Caco-2 (cell line): ENCODE results near the gene DOCK2. TPM values are rescaled to one million over a fixed set of nuclear protein-coding genes. Genes with fewer than 3 reads are reported as not detected.

Source experiments
- BruUV-seq: library from RNA; stranded (reverse); fragments of 400-500 nt; replicated peaks from 2 replicates; lab custom pipeline; 2021; lab: Mats Ljungman, UMichigan
- CTCF ChIA-PET: fragments of 300-600 bp; sonication (Branson Sonifier 250); formaldehyde crosslinking; loops from one replicate; lab custom pipeline; 2022; ENCODE audit warnings: antibody characterized with exemption; lab: Charles Lee
- POLR2A ChIA-PET: fragments of 300-600 bp; sonication (Branson Sonifier 250); formaldehyde crosslinking; loops from one replicate; lab custom pipeline; 2022; ENCODE audit warnings: antibody characterized with exemption; lab: Charles Lee
- DNase-seq, 2 experiments: peaks; one replicate each; pipeline versions ENCODE4 v3.0.0 to v3.0.0-alpha.2; 2020 to 2022
- H3K27me3 ChIP-seq: replicated peaks from 2 replicates; pipeline ENCODE4 v1.6.0; 2011; ENCODE audit warnings: low read length; ENCODE audit not compliant: control insufficient read depth, insufficient read depth
- H3K36me3 ChIP-seq: 2 replicates; pipeline ENCODE4 v1.5.1; 2011; ENCODE audit warnings: low read length; ENCODE audit not compliant: control insufficient read depth, insufficient read depth
- H3K4me1 ChIP-seq: fragments of 250-450 bp; sonication (Bioruptor Pico); 2 replicates; pipeline ENCODE4 v1.5.1; 2020; ENCODE audit warnings: mild to moderate bottlenecking
- H3K4me3 ChIP-seq: 2 replicates; pipeline ENCODE4 v1.5.1; 2011; ENCODE audit warnings: low read depth, mild to moderate bottlenecking, control low read depth, low read length
- H3K9me3 ChIP-seq: fragments of 250-450 bp; sonication (Bioruptor Pico); 2 replicates; pipeline ENCODE4 v1.5.1; 2020; ENCODE audit warnings: mild to moderate bottlenecking, moderate library complexity
- H3K27ac Mint-ChIP-seq: one replicate; pipeline ENCODE4 v1.8.0; 2022; ENCODE audit warnings: mixed read lengths; ENCODE audit not compliant: unreplicated experiment
- H3K27me3 Mint-ChIP-seq: one replicate; pipeline ENCODE4 v1.8.0; 2022; ENCODE audit warnings: mixed read lengths; ENCODE audit not compliant: insufficient read depth, unreplicated experiment
- H3K36me3 Mint-ChIP-seq: one replicate; pipeline ENCODE4 v1.8.0; 2022; ENCODE audit warnings: mild to moderate bottlenecking, mixed read lengths; ENCODE audit not compliant: insufficient read depth, unreplicated experiment
- H3K4me1 Mint-ChIP-seq: one replicate; pipeline ENCODE4 v1.8.0; 2022; ENCODE audit warnings: low read depth, mixed read lengths; ENCODE audit not compliant: unreplicated experiment
- H3K4me3 Mint-ChIP-seq: one replicate; pipeline ENCODE4 v1.8.0; 2022; ENCODE audit warnings: mild to moderate bottlenecking, moderate library complexity, mixed read lengths; ENCODE audit not compliant: unreplicated experiment
- H3K9me3 Mint-ChIP-seq: one replicate; pipeline ENCODE4 v1.8.0; 2022; ENCODE audit warnings: mixed read lengths; ENCODE audit not compliant: unreplicated experiment
- intact Hi-C: fragments of 100-400 bp; cut with micrococcal nuclease; formaldehyde crosslinking; loops from one replicate; pipeline ENCODE4 v1.10.0; 2022; ENCODE audit not compliant: unreplicated experiment
- total RNA-seq: library from RNA; stranded (reverse); gene quantifications from 2 replicates; pipeline ENCODE4 v1.2.3, GENCODE V29; 2022
- TF ChIP-seq, protein P1 (sequence below), 2 experiments: fragments of 200-600 bp in 1 of 2; IDR thresholded peaks; 1 replicate in 1 of 2; 2 replicates in 1 of 2; pipeline versions ENCODE4 v1.5.1 to v1.8.0; 2011 to 2022; ENCODE audit warnings: antibody characterized with exemption in 1 of 2, control low read depth in 1 of 2, inconsistent platforms in 1 of 2, low read depth in 1 of 2, low read length in 1 of 2, mild to moderate bottlenecking in 1 of 2, moderate library complexity in 1 of 2; ENCODE audit not compliant: insufficient read depth in 1 of 2, severe bottlenecking in 1 of 2, unreplicated experiment in 1 of 2

Gene DOCK2
- total RNA-seq, 1 experiment from 2014 or later, result 0.09 TPM

DNA sequence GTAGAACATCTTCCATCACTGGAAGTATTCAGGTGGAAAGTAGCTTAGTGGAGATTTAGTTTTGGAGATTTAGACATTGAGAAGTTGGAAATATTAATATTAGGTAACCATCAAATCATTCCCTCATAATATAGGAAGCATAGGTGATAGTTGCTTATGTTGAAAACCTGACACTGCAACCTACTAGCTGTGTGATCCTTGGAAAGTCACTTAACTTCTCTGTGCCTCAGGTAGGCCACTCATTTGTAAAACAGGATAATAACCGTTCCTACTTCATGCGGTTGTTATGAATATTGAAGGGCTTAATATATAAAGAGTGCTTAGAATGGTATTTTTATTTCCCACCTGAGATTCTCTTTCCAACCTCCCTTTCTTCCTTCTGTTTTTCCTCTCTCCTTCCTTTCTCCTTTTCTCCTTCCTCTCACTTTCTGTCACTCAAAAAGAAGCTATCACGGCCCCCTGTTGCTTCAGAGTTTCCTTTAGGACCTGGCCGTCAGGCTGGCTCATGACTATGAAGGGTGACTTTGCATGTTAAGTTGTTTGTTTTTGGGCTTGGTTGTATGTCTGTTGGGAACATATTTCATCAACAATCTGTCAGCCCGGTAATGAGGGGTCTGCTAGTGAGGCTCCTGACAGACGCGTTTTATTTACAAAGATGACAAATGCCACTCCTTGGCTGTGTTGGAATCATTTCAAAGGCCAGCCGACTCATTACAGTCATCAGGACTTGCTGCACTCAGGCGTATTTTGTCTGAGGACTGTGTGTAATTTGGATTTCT, 31.0 kb downstream of the DOCK2 start:
- BruUV-seq, result no TSS peak
- H3K9me3 ChIP-seq, result peaks cover 8% of the 10 kb centered on the region; the same call in 1 of the 2 replicates

GRCh38 chr5:169668732-169669131, 31.7 kb downstream of the DOCK2 start:
- H3K9me3 Mint-ChIP-seq, result peaks cover 10% of the 10 kb centered on the region
- no TSS peak for BruUV-seq
- Histone ChIP-seq H3K36me3 (no peaks in the 10 kb centered on the region), H3K9me3 (peaks cover 6% of the 10 kb centered on the region; the same call in 1 of the 2 replicates), H3K4me1 (no peaks in the 10 kb centered on the region), H3K4me3 (no peak overlapping the region), H3K27me3 (no peaks in the 10 kb centered on the region; the same call in 1 of the 2 replicates)
- CTCF ChIA-PET, result interaction anchor here (0.5 kb wide), 1 partner anchor 85 kb away, joined by 3 read pairs; the partner anchor contains the start of gene SPDL1
- intact Hi-C loops, result no loop called here
- no peak for DNase-seq
- H3K27ac Mint-ChIP-seq, result no peak overlapping the region
- H3K27me3 Mint-ChIP-seq, result peaks cover 11% of the 10 kb centered on the region
- H3K4me1 Mint-ChIP-seq, result no peaks in the 10 kb centered on the region
- POLR2A ChIA-PET, result no interaction called here
- no peak overlapping the region for H3K4me3 Mint-ChIP-seq
- no peaks in the 10 kb centered on the region for H3K36me3 Mint-ChIP-seq
- TF ChIP-seq, protein P1, sequence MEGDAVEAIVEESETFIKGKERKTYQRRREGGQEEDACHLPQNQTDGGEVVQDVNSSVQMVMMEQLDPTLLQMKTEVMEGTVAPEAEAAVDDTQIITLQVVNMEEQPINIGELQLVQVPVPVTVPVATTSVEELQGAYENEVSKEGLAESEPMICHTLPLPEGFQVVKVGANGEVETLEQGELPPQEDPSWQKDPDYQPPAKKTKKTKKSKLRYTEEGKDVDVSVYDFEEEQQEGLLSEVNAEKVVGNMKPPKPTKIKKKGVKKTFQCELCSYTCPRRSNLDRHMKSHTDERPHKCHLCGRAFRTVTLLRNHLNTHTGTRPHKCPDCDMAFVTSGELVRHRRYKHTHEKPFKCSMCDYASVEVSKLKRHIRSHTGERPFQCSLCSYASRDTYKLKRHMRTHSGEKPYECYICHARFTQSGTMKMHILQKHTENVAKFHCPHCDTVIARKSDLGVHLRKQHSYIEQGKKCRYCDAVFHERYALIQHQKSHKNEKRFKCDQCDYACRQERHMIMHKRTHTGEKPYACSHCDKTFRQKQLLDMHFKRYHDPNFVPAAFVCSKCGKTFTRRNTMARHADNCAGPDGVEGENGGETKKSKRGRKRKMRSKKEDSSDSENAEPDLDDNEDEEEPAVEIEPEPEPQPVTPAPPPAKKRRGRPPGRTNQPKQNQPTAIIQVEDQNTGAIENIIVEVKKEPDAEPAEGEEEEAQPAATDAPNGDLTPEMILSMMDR (IDR thresholded peaks at IDR 0.05; ENCODE audit: insufficient read depth in 1 of 2, low read depth in 1 of 2, low read length in 1 of 2, severe bottlenecking in 1 of 2, unreplicated experiment in 1 of 2), result no peak

More for the DNA sequence above, 31.0 kb downstream of the DOCK2 start:
- Histone ChIP-seq H3K36me3 (no peaks in the 10 kb centered on the region), H3K4me1 (no peaks in the 10 kb centered on the region), H3K27me3 (no peaks in the 10 kb centered on the region; the same call in 1 of the 2 replicates), H3K4me3 (no peak overlapping the region)
- ChIA-PET CTCF (no interaction called here), POLR2A (no interaction called here)
- H3K9me3 Mint-ChIP-seq, result peaks cover 10% of the 10 kb centered on the region
- TF ChIP-seq, protein P1 (IDR thresholded peaks at IDR 0.05; ENCODE audit: insufficient read depth in 1 of 2, low read depth in 1 of 2, low read length in 1 of 2, severe bottlenecking in 1 of 2, unreplicated experiment in 1 of 2), result no peak
- H3K4me1 Mint-ChIP-seq, result no peaks in the 10 kb centered on the region
- no peak overlapping the region for H3K27ac Mint-ChIP-seq
- no peak overlapping the region for H3K4me3 Mint-ChIP-seq
- no peaks in the 10 kb centered on the region for H3K36me3 Mint-ChIP-seq
- no peak for DNase-seq
- intact Hi-C loops, result no loop called here
- H3K27me3 Mint-ChIP-seq, result peaks cover 11% of the 10 kb centered on the region

GRCh38 chr5:169670769-169671525, 33.9 kb downstream of the DOCK2 start:
- Histone ChIP-seq H3K4me3 (no peak overlapping the region), H3K4me1 (no peaks in the 10 kb centered on the region), H3K27me3 (no peaks in the 10 kb centered on the region; the same call in 1 of the 2 replicates), H3K36me3 (no peaks in the 10 kb centered on the region), H3K9me3 (no peaks in the 10 kb centered on the region)
- no TSS peak for BruUV-seq
- ChIA-PET POLR2A (no interaction called here), CTCF (no interaction called here)
- intact Hi-C loops, result no loop called here
- no peak overlapping the region for H3K27ac Mint-ChIP-seq
- H3K4me3 Mint-ChIP-seq, result no peak overlapping the region
- no peak for DNase-seq
- no peaks in the 10 kb centered on the region for H3K4me1 Mint-ChIP-seq
- no peaks in the 10 kb centered on the region for H3K9me3 Mint-ChIP-seq
- peaks cover 10% of the 10 kb centered on the region for H3K27me3 Mint-ChIP-seq
- TF ChIP-seq, protein P1 (IDR thresholded peaks at IDR 0.05; ENCODE audit: insufficient read depth in 1 of 2, low read depth in 1 of 2, low read length in 1 of 2, severe bottlenecking in 1 of 2, unreplicated experiment in 1 of 2), result no peak
- no peaks in the 10 kb centered on the region for H3K36me3 Mint-ChIP-seq
